HUES48 (cell line): ENCODE data around the gene KRTAP4-5.
"Not testable (repeated sequence)": the region's sequence is repeated elsewhere in the genome, so short reads cannot be mapped to it uniquely, and the experiment has no call there.

Source experiments
- H3K27ac ChIP-seq: one replicate; pipeline ENCODE4 v1.7.0; 2013; ENCODE audit warnings: low read depth, low read length, inconsistent platforms
- H3K27me3 ChIP-seq: 2 replicates; pipeline ENCODE4 v1.6.1; 2013; ENCODE audit warnings: mild to moderate bottlenecking, low read length; ENCODE audit not compliant: control insufficient read depth, insufficient read depth
- H3K36me3 ChIP-seq: 2 replicates; pipeline ENCODE4 v1.6.1; 2013; ENCODE audit warnings: low read length; ENCODE audit not compliant: control insufficient read depth, insufficient read depth
- H3K4me1 ChIP-seq: 2 replicates; pipeline ENCODE4 v1.6.1; 2013; ENCODE audit warnings: mild to moderate bottlenecking, low read length; ENCODE audit not compliant: control insufficient read depth, insufficient read depth
- H3K4me3 ChIP-seq: 2 replicates; pipeline ENCODE4 v1.5.1; 2013; ENCODE audit warnings: mild to moderate bottlenecking, low read depth, low read length
- H3K9ac ChIP-seq: 2 replicates; pipeline ENCODE4 v1.6.1; 2013; ENCODE audit warnings: mild to moderate bottlenecking, low read depth, low read length, moderate library complexity
- H3K9me3 ChIP-seq: 2 replicates; pipeline ENCODE4 v1.6.1; 2013; ENCODE audit warnings: low read length; ENCODE audit not compliant: control insufficient read depth, insufficient read depth

Gene KRTAP4-5

DNA sequence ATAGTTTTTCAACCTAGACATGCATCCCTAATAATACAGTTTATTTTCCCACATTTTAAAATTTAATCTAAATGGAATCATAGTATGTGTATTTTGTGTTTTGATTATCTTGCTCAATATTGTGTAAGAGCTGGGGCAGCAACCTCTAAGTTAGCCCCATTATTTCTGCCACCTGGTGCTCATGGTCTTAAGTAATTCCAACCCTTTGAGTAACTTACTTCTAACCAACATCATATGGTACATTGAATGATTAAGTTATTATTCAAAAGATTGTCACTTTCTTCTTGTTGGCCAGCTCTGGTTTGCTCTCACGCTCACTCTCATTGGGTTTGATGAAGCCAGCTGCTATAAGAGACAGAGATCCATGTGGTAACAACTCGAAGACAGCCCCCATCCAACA, 22.3 kb upstream of the KRTAP4-5 start:
- Histone ChIP-seq H3K27me3 (no peaks in the 10 kb centered on the region), H3K9me3 (no peaks in the 10 kb centered on the region), H3K27ac (no peak overlapping the region), H3K9ac (no peak overlapping the region), H3K4me3 (no peak overlapping the region), H3K36me3 (no peaks in the 10 kb centered on the region), H3K4me1 (no peaks in the 10 kb centered on the region)

- Histone ChIP-seq H3K27ac (no peak within 1 kb of the TSS), H3K4me1 (no peaks in the 10 kb centered on the region), H3K4me3 (no peak within 1 kb of the TSS), H3K27me3 (no peaks in the 10 kb centered on the region), H3K9ac (no peak within 1 kb of the TSS), H3K36me3 (no peaks in the 10 kb centered on the region), H3K9me3 (no peaks in the 10 kb centered on the region)
Measured at GRCh38 chr17:41168121-41168520, 18.5 kb upstream of the KRTAP4-5 start, which contains the start of gene KRTAP4-3. KRTAP4-3 (minus strand) TSS chr17:41168221; CDS start chr17:41168172, 49 bp downstream.

GRCh38 chr17:41167561-41167960, 17.9 kb upstream of the KRTAP4-5 start:
- Histone ChIP-seq H3K36me3 (no peaks in the 10 kb centered on the region), H3K27ac (no peak overlapping the region), H3K9ac (no peak overlapping the region), H3K4me1 (no peaks in the 10 kb centered on the region), H3K9me3 (no peaks in the 10 kb centered on the region), H3K4me3 (no peak overlapping the region), H3K27me3 (no peaks in the 10 kb centered on the region)

- Histone ChIP-seq H3K36me3 (no peaks in the 10 kb centered on the region), H3K27me3 (no peaks in the 10 kb centered on the region), H3K4me3 (no peak overlapping the region), H3K4me1 (no peaks in the 10 kb centered on the region), H3K9me3 (no peaks in the 10 kb centered on the region), H3K27ac (no peak overlapping the region), H3K9ac (no peak overlapping the region)
Measured at GRCh38 chr17:41163828-41164227, 14.2 kb upstream of the KRTAP4-5 start.

GRCh38 chr17:41160648-41161047, 11.0 kb upstream of the KRTAP4-5 start, which contains the start of gene KRTAP4-4:
KRTAP4-4 (minus strand) TSS chr17:41160748; CDS start chr17:41160691, 57 bp downstream.
- H3K27me3 ChIP-seq, result no peaks in the 10 kb centered on the region
- no peak within 1 kb of the TSS for H3K4me3 ChIP-seq
- H3K36me3 ChIP-seq, result no peaks in the 10 kb centered on the region
- H3K4me1 ChIP-seq, result no peaks in the 10 kb centered on the region
- H3K27ac ChIP-seq, result no peak within 1 kb of the TSS
- no peak within 1 kb of the TSS for H3K9ac ChIP-seq
- H3K9me3 ChIP-seq, result no peaks in the 10 kb centered on the region

DNA sequence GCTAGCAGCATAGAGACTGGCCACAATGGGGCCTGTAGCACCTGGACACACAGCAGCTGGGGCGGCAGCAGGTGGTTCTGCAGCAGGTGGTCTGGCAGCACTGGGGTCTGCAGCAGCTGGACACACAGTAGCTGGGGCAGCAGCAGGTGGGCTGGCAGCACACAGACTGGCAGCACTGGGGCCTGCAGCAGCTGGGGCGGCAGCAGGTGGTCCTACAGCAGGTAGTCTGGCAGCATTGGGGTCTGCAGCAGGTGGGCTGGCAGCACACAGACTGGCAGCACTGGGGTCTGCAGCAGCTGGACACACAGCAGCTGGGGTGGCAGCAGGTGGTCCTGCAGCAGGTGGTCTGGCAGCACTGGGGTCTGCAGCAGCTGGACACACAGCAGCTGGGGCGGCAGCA, 10.6 kb upstream of the KRTAP4-5 start:
- not testable (repeated sequence) for H3K36me3 ChIP-seq, H3K9me3 ChIP-seq, H3K27me3 ChIP-seq, H3K4me1 ChIP-seq, H3K4me3 ChIP-seq, H3K9ac ChIP-seq, H3K27ac ChIP-seq

- no peaks in the 10 kb centered on the region for H3K4me1 ChIP-seq
- H3K27me3 ChIP-seq, result no peaks in the 10 kb centered on the region
- no peaks in the 10 kb centered on the region for H3K9me3 ChIP-seq
- no peak overlapping the region for H3K27ac ChIP-seq
- H3K36me3 ChIP-seq, result no peaks in the 10 kb centered on the region
- no peak overlapping the region for H3K9ac ChIP-seq
- no peak overlapping the region for H3K4me3 ChIP-seq
Measured at GRCh38 chr17:41153856-41154255, 4.2 kb upstream of the KRTAP4-5 start.

- H3K27ac ChIP-seq, result no peak overlapping the region
- H3K36me3 ChIP-seq, result no peaks in the 10 kb centered on the region
- no peak overlapping the region for H3K9ac ChIP-seq
- no peaks in the 10 kb centered on the region for H3K9me3 ChIP-seq
- H3K4me1 ChIP-seq, result 0 out of 2 replicates have a peak, but pooled peaks cover 1% of the 10 kb centered on the region
- no peaks in the 10 kb centered on the region for H3K27me3 ChIP-seq
- H3K4me3 ChIP-seq, result no peak overlapping the region
Measured at GRCh38 chr17:41151525-41151924, 1.9 kb upstream of the KRTAP4-5 start.

- H3K4me1 ChIP-seq, result 0 out of 2 replicates have a peak, but pooled peaks cover 4% of the 10 kb centered on the region
- no peak overlapping the region for H3K27ac ChIP-seq
- no peaks in the 10 kb centered on the region for H3K27me3 ChIP-seq
Measured at GRCh38 chr17:41150026-41150425, 401 bp upstream of the KRTAP4-5 start.

GRCh38 chr17:41148971-41149651, 514 bp downstream of the KRTAP4-5 start:
- not testable (repeated sequence) for H3K27me3 ChIP-seq, H3K36me3 ChIP-seq, H3K27ac ChIP-seq, H3K4me3 ChIP-seq, H3K9ac ChIP-seq, H3K4me1 ChIP-seq, H3K9me3 ChIP-seq

More at GRCh38 chr17:41150026-41150425, 401 bp upstream of the KRTAP4-5 start:
- H3K9ac ChIP-seq, result no peak overlapping the region
- H3K4me3 ChIP-seq, result no peak overlapping the region
- H3K9me3 ChIP-seq, result no peaks in the 10 kb centered on the region
- no peaks in the 10 kb centered on the region for H3K36me3 ChIP-seq

GRCh38 chr17:41147531-41148204, 2.0 kb downstream of the KRTAP4-5 start:
- H3K36me3 ChIP-seq, result no peaks in the 10 kb centered on the region
- H3K27ac ChIP-seq, result no peak overlapping the region
- no peak overlapping the region for H3K4me3 ChIP-seq
- H3K4me1 ChIP-seq, result 0 out of 2 replicates have a peak, but pooled peaks cover 4% of the 10 kb centered on the region
- H3K9ac ChIP-seq, result no peak overlapping the region
- H3K9me3 ChIP-seq, result peaks cover 9% of the 10 kb centered on the region
- no peaks in the 10 kb centered on the region for H3K27me3 ChIP-seq
